NCI-H82 treated with DMSO at 0.1 percent for 48 hours (cell line): ENCODE results near the gene CDA.

Experiments used
- DNase-seq: peaks from one replicate; lab custom pipeline; 2025; ENCODE audit not compliant: unreplicated experiment; lab: John Stamatoyannopoulos, UW

CDA gene

DNA sequence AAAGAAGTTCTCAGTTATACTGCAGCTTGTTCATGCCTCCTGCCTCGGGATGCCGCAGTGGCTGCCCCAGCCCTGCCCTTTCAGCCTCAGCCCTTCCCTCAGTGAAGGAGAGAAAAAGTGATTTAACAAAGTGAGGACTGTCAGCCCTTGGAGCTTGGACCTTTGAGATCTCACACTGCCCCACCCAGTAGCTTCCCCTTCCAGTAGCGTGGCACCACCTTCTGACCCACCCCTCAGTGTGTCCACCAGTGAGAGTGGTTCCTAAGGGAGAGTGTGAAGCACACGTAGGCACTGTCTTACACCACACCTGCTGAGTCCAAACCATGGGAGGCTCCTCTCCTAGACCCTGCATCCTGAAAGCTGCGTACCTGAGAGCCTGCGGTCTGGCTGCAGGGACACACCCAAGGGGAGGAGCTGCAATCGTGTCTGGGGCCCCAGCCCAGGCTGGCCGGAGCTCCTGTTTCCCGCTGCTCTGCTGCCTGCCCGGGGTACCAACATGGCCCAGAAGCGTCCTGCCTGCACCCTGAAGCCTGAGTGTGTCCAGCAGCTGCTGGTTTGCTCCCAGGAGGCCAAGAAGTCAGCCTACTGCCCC, at the start of gene CDA:
CDA (plus strand) TSS at position 464 of the 592 bp plus-strand sequence; CDS start at position 497, 33 bp downstream.
- DNase-seq, result no peak

DNA sequence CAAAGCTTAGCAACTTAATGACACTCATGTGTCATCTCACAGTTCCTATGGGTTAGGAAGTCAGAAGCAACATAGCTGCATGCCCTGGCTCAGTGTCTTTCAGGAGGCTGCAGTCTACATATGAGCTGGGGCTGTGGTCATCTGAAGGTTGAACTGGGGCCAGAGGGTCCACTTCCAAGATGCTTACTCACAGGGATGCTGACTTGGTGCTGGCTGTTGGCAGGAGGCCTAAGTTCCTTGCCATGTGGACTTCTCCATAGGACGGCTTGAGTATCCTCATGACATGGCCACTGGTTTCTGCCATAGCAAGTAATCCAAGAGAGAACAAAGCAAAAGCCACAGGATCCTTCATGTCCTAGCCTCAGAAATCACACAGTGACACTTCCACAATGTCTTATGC, 48.6 kb upstream of the CDA start:
- DNase-seq, result no peak

DNA sequence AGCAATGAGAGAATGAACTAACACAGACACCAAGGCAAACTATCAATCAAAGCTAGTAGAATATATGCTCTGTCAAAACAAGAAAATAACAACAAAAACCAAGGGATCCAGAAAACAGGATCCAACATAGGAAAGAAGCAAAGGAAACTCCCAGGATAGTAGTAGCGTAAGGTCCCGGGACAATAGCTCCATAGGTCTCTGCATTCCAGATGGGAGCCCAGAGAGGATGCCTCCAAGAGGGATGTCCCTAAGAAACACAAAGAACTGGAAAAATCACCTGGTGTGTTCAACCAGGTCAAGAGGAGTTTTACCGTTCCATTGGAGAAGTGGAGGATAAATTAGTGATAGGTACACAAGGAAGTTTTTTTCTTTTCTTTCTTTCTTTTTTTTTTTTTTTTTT, 42.3 kb upstream of the CDA start:
- no peak for DNase-seq

DNA sequence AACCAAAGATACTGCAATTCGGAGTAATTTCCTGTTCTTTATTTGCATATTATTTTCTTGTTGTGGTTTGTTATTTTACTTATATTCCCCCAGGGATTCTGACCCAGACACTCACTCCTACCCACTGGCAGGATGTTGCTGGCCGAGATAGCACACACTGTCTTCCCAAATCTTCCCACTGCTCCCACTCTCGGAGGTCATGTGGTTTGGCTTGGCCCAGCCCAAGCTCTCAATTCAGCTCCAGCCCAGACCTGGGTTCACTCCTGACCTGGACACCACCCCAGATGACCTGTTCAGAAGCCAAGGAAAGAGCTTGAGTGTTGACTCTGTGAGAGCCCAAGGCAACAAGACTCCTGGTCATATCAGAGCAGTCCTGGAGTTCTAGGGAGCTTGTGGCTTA, 37.7 kb upstream of the CDA start:
- DNase-seq, result no peak

DNA sequence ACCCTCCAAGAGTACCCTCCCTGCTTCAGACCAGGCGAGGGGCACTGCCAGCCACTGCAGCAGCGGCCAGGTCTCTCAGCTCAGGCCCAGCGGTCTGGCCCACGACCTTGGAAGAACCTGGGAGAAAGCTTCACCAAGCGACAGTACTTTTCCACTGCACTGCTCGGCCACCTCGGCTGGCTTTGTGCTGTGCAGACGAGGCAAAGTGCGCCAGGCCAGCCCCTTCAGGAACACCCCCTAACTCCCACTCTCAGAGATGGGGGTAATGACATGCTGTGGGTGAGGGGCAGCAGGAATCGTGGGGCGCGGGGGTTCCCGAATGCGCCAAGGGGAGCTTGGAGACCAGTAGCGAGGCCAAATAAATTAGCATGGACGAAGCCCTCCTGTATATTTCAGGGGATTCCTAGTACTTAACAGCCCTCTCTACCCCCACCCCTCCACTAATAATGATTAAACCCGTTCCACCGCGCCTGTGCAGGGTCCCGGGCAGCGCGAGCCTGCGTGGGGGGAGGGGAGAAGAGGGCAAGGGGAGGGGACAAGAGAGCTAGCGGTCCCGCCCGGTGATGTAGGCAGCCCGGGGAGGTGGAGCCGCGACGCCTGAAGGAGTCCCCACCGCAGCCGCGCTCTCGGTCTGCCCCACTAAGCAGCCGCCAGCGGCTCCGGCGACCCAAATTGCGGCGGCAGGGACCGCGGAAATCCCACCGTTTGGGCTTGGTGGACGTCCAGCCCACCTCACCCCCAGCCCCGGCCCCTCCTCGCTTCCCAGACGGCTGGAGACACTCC, 36.8 kb upstream of the CDA start, which contains the start of gene FAM43B:
FAM43B (plus strand) TSS at position 629 of the 783 bp plus-strand sequence. CDS start 401 bp downstream, outside the sequence.
- DNase-seq, result peak; percentile 83

DNA sequence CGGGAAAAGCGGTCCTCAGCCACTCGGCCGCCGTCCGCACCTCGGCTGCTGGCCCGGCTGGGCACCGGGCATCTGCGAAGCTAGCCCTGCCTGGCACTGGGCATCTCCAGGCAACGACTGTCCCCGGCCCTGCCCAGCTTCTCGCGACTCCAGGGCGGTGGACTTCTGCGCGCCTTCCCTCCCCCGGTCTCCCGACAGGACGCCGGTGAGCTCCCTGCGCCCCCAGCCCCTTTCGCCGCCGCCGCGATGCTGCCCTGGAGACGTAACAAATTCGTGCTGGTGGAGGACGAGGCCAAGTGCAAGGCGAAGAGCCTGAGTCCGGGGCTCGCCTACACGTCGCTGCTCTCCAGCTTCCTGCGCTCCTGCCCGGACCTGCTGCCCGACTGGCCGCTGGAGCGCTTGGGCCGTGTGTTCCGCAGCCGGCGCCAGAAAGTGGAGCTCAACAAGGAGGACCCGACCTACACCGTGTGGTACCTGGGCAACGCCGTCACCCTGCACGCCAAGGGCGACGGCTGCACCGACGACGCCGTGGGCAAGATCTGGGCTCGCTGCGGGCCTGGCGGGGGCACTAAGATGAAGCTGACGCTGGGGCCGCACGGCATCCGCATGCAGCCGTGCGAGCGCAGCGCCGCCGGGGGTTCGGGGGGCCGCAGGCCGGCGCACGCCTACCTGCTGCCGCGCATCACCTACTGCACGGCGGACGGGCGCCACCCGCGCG, 36.0 kb upstream of the CDA start:
- no peak for DNase-seq

DNA sequence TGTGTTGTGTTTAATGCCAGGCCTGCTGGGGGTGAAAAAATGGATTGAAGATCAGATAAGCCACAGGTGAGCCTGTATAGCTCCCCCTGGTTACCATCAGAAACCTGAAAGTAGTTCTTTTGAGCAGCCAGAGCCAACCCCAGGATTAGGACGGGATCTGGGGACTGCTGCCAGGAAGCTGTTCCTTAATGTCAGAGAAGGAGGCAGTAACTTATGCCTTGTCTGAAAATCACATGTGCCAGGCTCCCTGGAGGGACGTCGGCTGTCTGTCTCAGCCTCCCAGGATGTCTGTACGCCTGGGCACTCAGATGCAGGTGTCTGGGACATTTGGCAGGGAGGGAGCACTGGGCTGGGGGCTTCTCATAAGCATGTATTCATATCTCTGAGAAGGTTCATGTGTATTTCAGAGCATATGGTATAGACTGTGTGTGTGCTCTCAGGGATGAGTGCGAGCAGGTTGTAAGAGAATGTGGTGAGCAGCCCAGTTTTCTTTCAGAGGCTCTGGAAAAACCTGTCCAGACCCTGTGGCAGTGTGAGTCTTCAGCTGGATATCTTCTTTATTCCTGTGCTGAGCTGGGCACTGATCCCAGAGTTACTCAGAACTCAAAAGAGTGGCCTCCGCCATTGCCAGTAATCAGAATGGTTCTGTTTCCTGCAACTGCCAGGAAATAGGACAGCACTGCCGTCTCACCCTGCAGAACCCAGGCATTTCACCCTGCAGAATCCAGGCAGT, 33.7 kb upstream of the CDA start:
- DNase-seq, result no peak

DNA sequence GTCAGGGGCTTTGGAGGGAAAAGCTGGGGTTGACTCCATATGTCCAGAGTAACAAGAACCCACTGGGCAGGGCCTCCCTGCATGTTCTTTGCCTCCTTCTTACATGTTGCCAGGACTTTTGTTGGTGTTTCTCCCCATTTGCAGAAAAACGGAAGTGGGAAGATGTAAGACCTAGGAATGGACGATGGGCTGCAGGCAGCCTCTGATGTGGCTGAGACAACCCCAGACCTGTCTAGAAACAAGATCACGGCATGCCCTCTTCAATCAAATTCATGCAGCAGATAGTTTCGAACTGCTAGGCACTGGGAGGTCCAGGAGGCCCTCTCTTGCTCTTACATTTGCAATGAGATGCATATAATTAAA, 33.2 kb upstream of the CDA start:
- no peak for DNase-seq

DNA sequence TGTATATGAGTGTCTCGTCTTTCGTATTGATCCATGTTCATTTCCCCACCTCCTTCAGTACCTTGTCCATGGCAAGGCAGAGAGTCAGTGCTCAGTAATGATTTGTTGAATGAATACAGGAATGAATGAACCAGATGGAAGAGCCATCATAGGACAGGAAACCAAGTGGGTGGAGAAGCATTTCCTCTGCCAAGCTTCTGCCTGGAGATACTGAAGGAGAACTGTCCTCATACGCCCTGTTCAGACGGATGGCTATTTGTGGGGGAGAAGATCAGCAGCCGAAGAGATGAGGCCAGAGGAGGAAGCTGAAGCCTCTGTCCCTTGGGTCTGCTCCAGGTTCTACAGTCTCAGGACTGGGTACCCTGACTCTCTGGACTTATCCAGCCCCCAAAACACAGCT, 30.7 kb upstream of the CDA start:
- DNase-seq, result no peak

DNA sequence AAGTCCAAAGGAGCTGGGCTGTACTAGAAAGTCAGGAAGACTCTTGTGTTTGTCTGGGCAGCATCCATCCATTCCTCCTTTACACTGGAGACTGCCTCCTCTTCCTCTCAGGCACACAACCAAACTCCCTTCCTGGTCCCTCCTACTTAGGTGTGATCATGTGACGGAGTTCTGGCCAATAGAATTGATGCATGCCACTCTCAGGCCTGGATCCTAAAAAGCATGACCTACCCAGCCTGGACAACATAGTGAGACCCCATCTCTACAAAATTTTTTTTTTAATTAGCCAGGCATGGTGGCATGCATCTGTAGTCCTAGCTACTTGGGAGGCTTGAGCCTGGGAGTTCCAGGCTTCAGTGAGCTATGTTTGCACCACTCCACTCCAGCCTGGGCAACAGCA, 27.9 kb upstream of the CDA start:
- no peak for DNase-seq

DNA sequence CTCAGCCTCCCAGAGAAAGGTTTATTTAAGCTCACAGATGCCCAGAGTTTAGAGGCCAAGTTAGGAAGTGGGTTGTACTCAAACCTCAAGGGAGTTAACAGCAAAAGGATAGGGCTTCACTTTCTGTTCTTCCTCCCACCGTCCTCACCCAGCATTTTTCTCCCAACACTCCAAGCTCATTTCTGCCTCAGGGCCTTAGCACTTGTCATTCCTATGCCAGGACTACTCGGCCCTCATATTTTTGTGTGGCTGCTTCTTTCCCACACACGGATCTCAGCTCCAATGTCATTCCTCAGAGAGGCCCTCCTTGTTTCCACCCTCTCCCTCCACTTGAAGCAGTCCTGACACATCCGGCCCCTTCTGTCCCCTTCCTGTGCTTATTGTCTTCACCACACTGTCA, 23.7 kb upstream of the CDA start:
- DNase-seq, result no peak

DNA sequence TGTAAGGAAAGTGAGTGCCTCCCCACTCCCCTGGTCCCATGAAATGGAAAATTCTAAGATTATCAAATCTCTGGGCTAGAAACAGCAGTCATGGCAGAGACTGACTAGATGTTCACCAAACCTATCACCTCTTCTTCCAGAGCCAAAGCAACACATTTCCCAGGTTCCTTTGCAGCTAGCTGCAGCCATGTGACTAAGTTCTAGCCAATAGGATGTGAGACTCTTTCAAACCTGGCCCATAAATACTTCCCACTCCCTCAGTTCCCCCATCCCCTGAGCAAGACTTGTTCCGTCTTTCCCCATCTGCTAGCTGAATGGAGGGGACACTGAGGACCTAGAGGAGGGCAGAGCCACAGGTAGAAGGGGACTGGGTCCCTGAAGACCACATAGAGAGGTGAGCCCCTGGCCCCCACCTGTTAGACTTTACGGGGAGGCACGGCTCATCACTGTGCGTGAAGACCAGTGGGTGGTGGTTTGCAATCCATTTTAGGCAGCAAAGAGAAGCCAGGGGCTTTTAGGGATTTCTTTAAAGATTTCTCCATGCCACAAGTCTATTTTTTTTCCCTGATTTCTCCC, 19.3 kb upstream of the CDA start:
- DNase-seq, result no peak

DNA sequence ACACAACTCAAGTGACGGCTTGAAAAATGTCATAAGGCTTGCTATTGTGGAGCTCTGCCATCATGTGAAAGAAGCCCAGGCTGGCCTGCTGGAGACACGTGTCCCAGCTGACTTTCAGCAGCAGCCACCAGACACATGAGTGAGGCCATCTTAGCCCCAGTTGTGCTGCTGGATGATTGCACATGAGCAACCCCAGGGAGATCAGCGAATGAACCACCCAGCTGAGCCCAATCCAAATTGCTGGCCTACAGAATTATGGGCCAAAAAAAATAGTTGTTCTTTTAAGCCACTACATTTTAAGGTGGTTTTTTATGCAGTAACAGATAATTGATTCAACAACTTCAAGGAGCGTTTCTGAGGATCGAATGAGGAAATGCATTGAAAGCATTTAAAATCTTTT, 17.5 kb upstream of the CDA start:
- DNase-seq, result no peak

DNA sequence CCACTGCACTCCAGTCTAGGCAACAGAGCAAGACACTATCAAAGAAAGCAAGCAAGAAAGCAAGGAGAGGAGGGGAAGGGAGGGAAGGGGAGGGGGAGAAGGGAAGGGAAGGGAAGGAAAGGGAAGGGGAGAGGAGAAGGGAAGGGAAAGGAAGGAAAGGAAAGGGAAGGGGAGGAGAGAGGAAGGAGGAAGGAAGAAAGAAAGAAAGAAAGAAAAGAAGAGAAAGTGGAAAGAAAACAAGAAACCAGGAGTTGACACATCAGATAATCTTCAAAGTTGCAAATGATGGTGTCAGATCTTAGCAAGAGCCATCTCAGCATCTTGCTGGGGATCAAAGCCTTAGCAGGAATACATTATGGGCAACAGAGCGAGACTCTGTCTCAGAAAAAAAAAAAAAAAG, 14.9 kb upstream of the CDA start:
- DNase-seq, result no peak

DNA sequence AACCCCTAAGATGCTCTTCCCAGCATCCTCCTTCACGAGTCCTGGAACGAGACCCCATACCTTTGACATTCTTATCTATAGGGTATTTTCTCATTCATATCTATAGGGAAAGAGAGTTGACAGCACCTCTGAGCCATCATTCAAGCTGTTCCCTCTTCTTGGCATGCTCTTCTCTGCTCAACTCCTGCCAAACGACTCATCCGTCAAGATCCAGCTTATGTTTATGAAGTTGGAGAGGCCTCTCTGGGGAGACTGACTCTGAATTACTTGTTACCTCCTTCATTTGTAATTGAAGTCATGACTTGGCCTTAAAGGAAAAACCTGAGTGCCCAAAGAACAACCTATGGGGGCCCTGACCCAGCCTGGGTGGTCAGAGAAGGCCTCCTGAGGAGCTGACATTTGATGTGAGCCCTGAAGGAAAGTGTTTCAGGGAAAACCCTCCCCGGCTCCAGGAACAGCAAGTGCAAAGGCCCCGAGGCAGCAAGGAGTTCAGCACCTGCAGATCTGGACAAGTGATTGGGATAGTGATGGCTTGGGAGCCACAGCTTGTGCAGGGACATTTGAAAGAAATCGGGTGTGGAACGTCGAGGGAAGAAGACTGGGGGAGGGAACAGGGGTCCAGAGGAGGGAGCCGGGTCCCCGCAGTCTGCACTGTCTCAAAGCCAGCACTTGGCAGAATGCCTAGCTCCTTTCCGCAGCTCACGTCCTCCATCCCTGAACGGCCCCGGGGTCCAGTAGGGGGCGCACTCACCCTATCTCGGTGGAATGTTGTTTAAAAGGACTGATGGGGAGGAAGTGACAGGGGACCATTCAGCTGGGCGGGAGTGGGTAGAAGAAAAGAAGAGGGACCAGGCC, 14.0 kb upstream of the CDA start:
- DNase-seq, result peak; percentile 81

DNA sequence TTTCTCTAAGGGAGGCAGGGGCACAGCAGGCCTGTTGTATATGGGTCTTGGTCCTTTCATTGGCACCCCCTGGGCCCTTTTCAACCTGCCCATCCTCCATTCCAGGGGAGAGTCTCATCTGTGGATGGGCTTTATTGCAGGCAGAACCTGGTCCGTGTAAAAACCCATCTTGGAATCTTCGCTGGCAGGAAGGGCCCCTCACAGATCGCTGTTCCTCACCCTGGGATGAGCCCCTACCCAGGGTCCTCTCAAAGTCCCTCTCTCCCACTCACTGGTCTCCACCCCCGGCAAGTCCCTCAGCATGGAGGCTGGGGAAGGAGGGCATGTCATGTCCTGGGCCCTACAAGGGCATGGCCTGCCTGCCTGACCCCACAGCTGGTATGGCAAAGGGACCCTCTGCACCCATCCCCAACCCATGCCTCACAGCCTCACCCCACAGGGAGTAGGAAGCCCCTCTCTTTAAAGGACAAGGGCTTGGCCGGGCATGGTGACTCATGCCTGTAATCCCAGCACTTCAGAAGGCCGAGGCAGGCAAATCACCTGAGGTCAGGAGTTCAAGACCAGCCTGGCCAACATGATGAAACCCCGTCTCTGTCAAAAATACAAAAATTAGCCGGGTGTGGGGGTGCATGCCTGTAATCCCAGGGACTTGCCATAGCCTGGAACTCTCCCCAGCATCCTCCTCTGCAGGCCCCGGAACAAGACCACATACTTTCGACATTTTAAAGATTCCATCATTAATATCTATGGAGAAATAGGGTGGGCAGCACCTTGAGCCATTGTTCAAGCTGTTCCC, 13.2 kb upstream of the CDA start:
- DNase-seq, result no peak

DNA sequence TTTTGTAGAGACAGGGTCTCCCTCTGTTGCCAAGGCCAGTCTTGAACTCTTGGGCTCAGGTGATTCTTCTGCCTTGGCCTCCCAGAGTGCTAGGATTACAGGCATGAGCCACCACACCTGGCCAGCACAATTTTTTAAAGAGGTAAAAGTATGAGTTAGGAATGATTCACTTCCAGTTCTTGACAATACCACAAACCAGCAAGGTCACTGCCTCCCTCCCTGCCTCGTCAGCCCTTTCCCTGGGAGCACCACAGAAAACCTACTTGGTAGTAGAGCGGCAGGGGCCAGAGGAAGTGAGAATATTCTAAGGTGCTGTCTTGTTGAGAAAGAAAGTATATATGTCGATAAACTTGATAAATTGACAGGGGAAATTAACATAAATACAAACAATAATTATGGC, 10.8 kb upstream of the CDA start:
- no peak for DNase-seq

DNA sequence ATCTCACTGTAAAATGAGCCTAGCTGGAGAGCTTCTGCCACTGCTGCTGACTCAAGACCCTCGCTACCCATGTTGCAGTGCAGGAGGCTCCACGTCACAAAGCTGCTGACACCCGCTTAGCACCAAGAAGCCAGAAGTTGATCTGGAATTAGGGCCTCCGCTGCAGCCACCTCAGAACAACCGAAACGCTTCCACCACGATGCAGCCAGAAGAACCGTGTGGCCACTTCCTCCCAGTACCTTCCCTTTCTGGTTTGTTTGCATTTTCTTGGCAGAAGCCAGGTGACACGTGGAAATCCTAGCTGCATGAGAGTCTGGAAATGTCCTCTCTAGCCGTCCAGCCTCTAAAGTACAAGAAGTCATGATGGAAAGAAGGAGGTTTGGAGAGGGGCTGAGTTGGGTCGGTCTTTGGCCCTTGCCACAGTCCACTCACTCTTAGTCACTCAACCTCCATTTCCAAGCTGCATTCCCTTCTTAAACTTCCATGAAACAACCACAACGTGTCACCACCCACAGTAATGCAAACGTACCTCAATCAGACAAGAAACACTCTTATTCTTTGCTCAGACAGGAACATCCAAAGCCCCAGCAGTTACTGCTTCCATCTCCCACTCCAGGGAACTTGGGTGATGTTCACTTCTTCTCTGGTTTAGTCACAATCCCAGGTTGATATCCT, 10.0 kb upstream of the CDA start:
- no peak for DNase-seq

DNA sequence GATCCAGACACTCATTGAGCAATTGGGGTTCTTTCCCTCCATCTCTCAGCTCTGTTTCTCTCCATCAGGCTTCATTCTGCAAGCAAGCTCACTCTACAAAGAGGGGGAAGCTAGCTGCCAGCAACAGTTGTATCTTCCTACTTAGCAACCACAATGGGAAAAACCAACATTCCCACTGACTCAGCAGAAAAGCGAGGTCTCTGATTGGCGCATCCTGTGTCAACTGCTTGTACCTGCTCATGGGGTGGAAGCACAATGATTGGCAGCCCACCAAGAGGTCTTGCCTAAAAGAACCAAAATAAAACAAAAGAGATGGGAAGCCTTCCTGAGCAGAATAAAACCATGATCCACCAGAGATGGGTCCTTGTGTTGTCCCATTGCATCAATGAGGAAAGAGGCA, 4.0 kb upstream of the CDA start:
- DNase-seq, result no peak
